ENCODE data around the gene PTGER4.
"Not testable (repeated sequence)": the region's sequence is repeated elsewhere in the genome, so short reads cannot be mapped to it uniquely, and the experiment has no call there.

PTGER4 gene

DNA sequence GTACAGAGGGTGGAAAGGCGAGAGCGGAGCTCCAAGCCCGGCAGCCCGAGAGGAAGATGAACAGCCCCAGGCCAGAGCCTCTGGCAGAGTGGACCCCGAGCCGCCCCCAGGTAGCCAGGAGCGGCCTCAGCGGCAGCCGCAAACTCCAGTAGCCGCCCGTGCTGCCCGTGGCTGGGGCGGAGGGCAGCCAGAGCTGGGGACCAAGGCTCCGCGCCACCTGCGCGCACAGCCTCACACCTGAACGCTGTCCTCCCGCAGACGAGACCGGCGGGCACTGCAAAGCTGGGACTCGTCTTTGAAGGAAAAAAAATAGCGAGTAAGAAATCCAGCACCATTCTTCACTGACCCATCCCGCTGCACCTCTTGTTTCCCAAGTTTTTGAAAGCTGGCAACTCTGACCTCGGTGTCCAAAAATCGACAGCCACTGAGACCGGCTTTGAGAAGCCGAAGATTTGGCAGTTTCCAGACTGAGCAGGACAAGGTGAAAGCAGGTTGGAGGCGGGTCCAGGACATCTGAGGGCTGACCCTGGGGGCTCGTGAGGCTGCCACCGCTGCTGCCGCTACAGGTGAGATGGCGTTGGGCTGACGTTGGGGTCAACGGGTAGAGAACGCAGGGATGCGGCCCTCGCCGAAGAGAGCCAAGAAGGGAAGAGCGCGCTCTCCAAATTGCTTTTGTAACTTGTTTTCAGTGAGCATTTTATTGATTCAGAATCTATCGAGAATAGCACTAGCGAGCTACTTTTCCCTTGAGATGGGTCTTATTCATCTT, at the start of gene PTGER4:
PTGER4 (plus strand) TSS at position 3 of the 769 bp plus-strand sequence. CDS start 1,079 bp downstream, outside the sequence.
- no peak for DNase-seq

GRCh38 chr5:40630126-40630525, 49.6 kb upstream of the PTGER4 start:
- DNase-seq: no peak

- DNase-seq: no peak
Measured at GRCh38 chr5:40631236-40631635, 48.5 kb upstream of the PTGER4 start.

- DNase-seq: no peak
Measured at GRCh38 chr5:40634154-40634553, 45.6 kb upstream of the PTGER4 start.

DNA sequence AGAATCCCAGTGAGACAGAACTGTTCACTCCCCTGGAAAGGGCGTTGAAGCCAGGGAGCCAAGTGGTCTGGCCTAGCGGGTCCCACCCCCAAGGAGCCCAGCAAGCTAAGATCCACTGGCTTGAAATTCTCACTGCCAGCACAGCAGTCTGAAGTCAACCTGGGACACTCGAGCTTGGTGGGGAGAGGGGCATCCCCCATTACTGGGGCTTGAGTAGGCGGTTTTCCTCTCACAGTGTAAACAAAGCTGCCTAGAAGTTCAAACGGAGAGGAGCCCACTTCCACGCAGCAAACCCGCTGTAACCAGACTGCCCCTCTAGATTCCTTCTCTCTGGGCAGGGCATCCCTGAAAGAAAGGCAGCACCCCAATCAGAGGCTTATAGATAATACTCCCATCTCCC, 45.1 kb upstream of the PTGER4 start:
- DNase-seq: no peak

GRCh38 chr5:40639531-40639930, 40.2 kb upstream of the PTGER4 start:
- not testable (repeated sequence) for DNase-seq

- DNase-seq: no peak
Measured at GRCh38 chr5:40646266-40646665, 33.4 kb upstream of the PTGER4 start.

DNA sequence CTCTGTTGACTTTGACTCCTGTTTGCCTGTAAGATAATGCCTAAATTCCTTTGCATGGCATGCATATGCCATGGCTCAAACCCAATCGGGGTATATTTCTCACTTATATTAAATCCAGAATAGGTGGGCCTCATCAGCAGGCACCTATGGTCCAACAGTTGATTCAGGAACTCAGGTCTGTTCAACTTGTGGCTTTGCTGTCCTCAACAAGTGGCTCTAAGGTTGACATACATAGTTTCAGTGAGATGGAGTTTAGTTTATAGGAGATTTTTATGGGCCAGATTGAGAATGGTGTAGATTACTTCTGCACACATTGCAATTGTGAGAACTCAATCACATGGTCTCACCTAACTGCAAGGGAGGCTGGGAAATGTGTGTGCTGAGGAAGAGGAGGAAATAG, 31.6 kb upstream of the PTGER4 start:
- no peak for DNase-seq

- DNase-seq: no peak
Measured at GRCh38 chr5:40649463-40650030, 30.2 kb upstream of the PTGER4 start.

DNA sequence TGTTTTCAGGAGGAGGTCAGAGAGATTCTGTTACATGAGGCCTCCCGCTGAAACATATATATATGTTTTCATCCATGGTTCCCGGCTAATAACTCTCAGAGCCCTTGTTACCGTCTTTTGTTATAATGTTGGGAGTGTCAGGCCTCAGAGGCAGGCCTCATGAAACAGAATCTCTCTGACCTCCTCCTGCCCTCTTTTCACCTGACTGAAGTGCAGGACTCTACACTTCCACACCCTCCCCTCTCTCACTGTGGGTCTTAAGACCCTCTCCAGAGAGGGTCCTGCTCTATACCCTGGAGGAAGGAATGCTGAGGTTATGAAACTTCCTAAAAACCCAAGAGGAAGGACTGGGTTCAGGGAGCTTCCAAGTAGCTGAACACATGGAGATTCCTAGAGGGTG, 28.5 kb upstream of the PTGER4 start:
- DNase-seq: no peak

DNA sequence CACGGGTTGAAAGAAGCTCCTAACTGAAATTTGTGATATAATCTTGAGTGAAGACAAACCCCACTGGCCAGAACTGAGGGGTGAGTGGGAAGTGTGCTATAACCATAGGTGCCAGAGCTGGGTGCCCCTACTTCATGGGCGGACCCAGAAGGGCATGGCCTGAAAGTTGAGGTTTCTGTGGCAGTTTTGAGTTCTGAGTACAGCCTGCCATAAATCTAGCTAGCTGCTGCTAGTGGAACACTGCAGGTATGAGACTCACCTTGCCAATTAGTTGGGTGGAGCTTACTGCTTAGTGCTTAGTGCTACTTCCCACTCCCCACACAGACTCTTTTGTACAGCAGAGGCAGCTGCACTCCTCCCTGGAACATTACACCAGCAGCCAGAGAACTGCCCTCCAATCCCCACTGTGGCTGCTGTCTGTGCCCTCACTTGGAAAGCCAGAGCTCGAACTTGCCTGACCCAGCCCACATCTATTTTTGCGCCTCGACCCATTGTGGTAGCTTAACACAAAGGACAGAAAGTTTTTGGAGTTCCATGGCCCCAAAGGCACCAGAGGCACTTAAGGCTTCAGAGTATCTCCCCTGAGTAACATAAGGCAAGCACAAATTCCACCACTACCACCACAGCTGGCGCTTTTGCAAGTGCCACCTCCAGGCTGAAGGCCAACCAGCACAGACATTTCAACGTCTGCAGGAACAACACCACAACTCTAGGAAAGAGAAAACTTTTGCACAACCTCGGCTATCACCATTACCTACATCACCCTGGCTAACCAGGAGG, 27.1 kb upstream of the PTGER4 start:
- DNase-seq: no peak

GRCh38 chr5:40653221-40654022, 26.3 kb upstream of the PTGER4 start:
- DNase-seq: no peak

- DNase-seq: no peak
Measured at GRCh38 chr5:40654377-40654991, 25.2 kb upstream of the PTGER4 start.

GRCh38 chr5:40655138-40655537, 24.6 kb upstream of the PTGER4 start:
- DNase-seq: peak; percentile 5

DNA sequence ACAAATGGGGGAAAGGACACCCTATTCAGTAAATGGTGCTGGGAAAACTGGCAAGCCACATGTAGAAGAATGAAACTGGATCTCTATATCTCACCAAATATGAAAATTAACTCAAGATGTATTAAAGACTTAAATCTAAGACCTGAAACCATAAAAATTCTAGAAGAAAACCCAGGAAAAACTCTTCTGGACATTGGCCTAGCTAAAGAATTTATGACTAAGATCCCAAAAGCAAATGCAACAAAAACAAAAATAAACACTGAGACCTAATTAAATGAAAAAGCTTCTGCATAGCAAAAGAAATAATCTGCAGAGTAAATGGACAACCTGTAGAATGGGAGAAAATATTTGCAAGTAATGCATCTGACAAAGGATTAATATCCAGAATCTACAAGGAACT, 23.6 kb upstream of the PTGER4 start:
- DNase-seq: not testable (repeated sequence)

- no peak for DNase-seq
Measured at GRCh38 chr5:40656766-40657165, 22.9 kb upstream of the PTGER4 start.

- DNase-seq: no peak
Measured at GRCh38 chr5:40660751-40661150, 19.0 kb upstream of the PTGER4 start.

GRCh38 chr5:40665635-40666298, 13.9 kb upstream of the PTGER4 start:
- DNase-seq: no peak

DNA sequence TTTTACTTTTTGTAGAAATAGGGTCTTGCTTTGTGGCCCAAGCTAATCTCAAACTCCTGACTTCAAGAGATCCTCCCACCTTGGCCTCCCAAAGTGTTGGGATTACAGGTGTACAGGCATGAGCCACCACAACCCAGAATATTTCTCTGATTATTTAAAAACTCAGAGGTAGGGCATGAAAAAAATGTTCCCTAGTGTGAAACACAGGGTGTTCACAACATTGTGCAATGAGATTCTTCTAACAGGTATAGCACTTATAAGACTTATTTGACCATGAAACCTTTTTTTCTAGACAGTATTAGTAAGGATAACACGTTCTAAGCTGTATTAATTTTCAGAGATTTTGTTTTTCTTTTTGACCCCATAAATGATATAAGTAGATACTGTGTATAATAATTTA, 13.1 kb upstream of the PTGER4 start:
- DNase-seq: no peak

DNA sequence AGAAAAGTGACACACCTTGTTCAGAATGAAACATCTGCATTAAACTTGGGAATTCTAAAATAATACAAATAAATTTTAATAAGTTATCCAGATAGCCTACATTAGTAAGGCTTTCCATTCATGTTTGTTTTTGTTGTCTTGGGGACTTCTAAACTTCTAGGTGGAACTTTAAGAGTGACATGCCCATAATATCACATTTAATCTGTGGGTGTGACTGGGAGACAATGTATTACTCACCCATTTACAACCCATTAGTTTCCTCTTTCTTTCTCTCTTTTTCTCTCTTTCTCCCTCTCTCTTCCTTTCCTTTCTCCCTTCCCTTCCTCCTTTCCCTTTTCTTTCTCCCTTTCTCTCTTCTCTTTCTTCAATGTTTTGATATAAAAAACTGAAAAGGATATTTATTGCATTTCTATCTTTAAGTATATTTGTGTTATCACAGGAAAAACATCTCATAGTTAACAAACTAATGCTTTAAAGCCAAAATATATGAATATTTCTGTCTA, 12.5 kb upstream of the PTGER4 start:
- no peak for DNase-seq

- no peak for DNase-seq
Measured at GRCh38 chr5:40669606-40670390, 9.9 kb upstream of the PTGER4 start.

All from hematopoietic multipotent progenitor cell treated with erythropoietin and hydrocortisone succinate and interleukin-3 and kit ligand, for 8 days (in vitro differentiated cells).